GM12873 (cell line): ENCODE measurements around the gene PLLP.

ENCODE experiments used
- CTCF ChIP-seq: IDR thresholded peaks from 2 replicates; pipeline ENCODE4 v1.5.1; 2012; ENCODE audit warnings: low read depth, mild to moderate bottlenecking, moderate library complexity, low read length, control low read depth; ENCODE audit not compliant: insufficient read depth; ENCODE audit errors: missing control alignments

Gene PLLP

GRCh38 chr16:57284209-57284951 lies at the start of gene PLLP:
TSS of gene PLLP (minus strand) at chr16:57284672. CDS start at chr16:57284540, 132 bp downstream.
- no peak for TF ChIP-seq CTCF

- no peak for TF ChIP-seq CTCF
Measured at GRCh38 chr16:57333402-57333801, 48.9 kb upstream of the PLLP start.

GRCh38 chr16:57331355-57331754 lies 46.9 kb upstream of the PLLP start:
- TF ChIP-seq CTCF, result no peak

GRCh38 chr16:57329718-57330327 lies 45.4 kb upstream of the PLLP start:
- TF ChIP-seq CTCF, result no peak

- no peak for TF ChIP-seq CTCF
Measured at GRCh38 chr16:57325458-57325857, 41.0 kb upstream of the PLLP start.

- TF ChIP-seq CTCF, result no peak
Measured at GRCh38 chr16:57324749-57325148, 40.3 kb upstream of the PLLP start.

GRCh38 chr16:57319646-57320045 lies 35.2 kb upstream of the PLLP start:
- TF ChIP-seq CTCF, result no peak
